ENCODE measurements around the gene LANCL2.
"Not testable (repeated sequence)": the region's sequence is repeated elsewhere in the genome, so short reads cannot be mapped to it uniquely, and the experiment has no call there.

The LANCL2 gene

GRCh38 chr7:55365205-55365674 is at the start of gene LANCL2:
Gene LANCL2, plus strand, starts transcription at chr7:55365337. Its CDS starts 689 bp downstream, at chr7:55366026.
- DNase-seq: no peak

- DNase-seq: no peak
Observed at GRCh38 chr7:55325371-55325792, 39.8 kb upstream of the LANCL2 start.

- DNase-seq: no peak
Observed at GRCh38 chr7:55326081-55326835, 38.9 kb upstream of the LANCL2 start.

GRCh38 chr7:55326945-55327626 is 38.1 kb upstream of the LANCL2 start:
- DNase-seq: no peak

- no peak for DNase-seq
Observed at GRCh38 chr7:55335151-55335550, 30.0 kb upstream of the LANCL2 start.

- DNase-seq: no peak
Observed at GRCh38 chr7:55335786-55336185, 29.4 kb upstream of the LANCL2 start.

GRCh38 chr7:55336540-55336939 is 28.6 kb upstream of the LANCL2 start:
- DNase-seq: no peak

GRCh38 chr7:55339033-55340000 is 25.8 kb upstream of the LANCL2 start:
- DNase-seq: no peak

- no peak for DNase-seq
Observed at GRCh38 chr7:55342216-55342871, 22.8 kb upstream of the LANCL2 start.

- no peak for DNase-seq
Observed at GRCh38 chr7:55343002-55343781, 21.9 kb upstream of the LANCL2 start.

GRCh38 chr7:55343860-55344606 is 21.1 kb upstream of the LANCL2 start:
- no peak for DNase-seq

- DNase-seq: no peak
Observed at GRCh38 chr7:55344840-55345239, 20.3 kb upstream of the LANCL2 start.

- no peak for DNase-seq
Observed at GRCh38 chr7:55345292-55345691, 19.8 kb upstream of the LANCL2 start.

- DNase-seq: no peak
Observed at GRCh38 chr7:55348502-55348901, 16.6 kb upstream of the LANCL2 start.

GRCh38 chr7:55349121-55349520 is 16.0 kb upstream of the LANCL2 start:
- DNase-seq: no peak

GRCh38 chr7:55350281-55350680 is 14.9 kb upstream of the LANCL2 start:
- no peak for DNase-seq

- DNase-seq: no peak
Observed at GRCh38 chr7:55351263-55351662, 13.9 kb upstream of the LANCL2 start.

GRCh38 chr7:55352947-55353273 is 12.2 kb upstream of the LANCL2 start:
- DNase-seq: not testable (repeated sequence)

- no peak for DNase-seq
Observed at GRCh38 chr7:55360486-55360885, 4.7 kb upstream of the LANCL2 start.

- DNase-seq: no peak
Observed at GRCh38 chr7:55361560-55361959, 3.6 kb upstream of the LANCL2 start.

GRCh38 chr7:55362927-55363326 is 2.2 kb upstream of the LANCL2 start:
- DNase-seq: no peak

Data from NCI-H1417 treated with DMSO at 0.1 percent for 48 hours (cell line).